Right lobe of liver (tissue), 4 donors: ENCODE data around the gene FBXO44.

Experiments used
- POLR2A ChIP-seq: fragments of 450-650 bp; IDR thresholded peaks from one replicate; pipeline ENCODE4 v1.6.1; 2017; ENCODE audit warnings: antibody characterized with exemption, mild to moderate bottlenecking
- TF ChIP-seq, protein P1 (sequence below), 4 donors: fragments of 200-600 bp in 3 of 4; fragments of 450-650 bp in 1 of 4; IDR thresholded peaks; one replicate each; pipeline versions ENCODE4 v1.5.1 to v1.8.0; 2016 to 2022; ENCODE audit warnings: antibody characterized with exemption in 4 of 4, mild to moderate bottlenecking in 2 of 4
- donor health status: DM: no; HTN: no; CAD: no.
- donor health status: DM: no; HTN: no; CAD: no.
- donor health status: DM: no; HTN: yes; CAD: no.

GRCh38 chr1:11611638-11612327, 42.9 kb upstream of the FBXO44 start:
- TF ChIP-seq, protein P1, sequence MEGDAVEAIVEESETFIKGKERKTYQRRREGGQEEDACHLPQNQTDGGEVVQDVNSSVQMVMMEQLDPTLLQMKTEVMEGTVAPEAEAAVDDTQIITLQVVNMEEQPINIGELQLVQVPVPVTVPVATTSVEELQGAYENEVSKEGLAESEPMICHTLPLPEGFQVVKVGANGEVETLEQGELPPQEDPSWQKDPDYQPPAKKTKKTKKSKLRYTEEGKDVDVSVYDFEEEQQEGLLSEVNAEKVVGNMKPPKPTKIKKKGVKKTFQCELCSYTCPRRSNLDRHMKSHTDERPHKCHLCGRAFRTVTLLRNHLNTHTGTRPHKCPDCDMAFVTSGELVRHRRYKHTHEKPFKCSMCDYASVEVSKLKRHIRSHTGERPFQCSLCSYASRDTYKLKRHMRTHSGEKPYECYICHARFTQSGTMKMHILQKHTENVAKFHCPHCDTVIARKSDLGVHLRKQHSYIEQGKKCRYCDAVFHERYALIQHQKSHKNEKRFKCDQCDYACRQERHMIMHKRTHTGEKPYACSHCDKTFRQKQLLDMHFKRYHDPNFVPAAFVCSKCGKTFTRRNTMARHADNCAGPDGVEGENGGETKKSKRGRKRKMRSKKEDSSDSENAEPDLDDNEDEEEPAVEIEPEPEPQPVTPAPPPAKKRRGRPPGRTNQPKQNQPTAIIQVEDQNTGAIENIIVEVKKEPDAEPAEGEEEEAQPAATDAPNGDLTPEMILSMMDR (IDR thresholded peaks at IDR 0.05) = no peak
- TF ChIP-seq POLR2A = no peak
